ENCODE measurements around the gene KLK10.

DNA sequence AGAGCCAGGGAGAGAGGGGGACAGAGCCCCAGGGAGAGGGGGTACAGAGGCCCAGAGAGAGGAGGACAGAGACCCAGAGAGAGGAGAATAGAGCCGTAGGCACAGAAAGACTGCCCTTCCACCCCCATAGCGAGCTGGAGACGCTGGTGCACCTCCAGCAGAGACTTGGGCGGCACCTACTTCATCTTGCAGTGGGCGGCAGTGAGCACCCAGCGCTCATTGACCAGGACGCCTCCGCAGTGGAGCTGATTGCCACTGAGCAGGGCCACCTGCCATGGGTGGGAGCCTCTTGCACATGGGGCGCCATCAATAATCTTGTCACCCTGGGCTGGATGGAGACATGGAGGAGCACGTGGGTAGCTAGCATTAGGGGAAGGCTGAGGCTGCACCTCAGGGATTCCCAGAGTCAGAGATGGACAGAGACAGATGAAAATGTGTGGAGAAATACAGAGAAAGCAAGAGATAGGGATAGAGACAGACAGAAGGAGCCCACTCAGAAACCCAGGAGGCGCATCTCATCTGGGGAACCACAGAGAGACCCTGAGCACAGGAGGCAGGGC lies 37.8 kb downstream of the KLK10 start:
- TF ChIP-seq, protein P1, sequence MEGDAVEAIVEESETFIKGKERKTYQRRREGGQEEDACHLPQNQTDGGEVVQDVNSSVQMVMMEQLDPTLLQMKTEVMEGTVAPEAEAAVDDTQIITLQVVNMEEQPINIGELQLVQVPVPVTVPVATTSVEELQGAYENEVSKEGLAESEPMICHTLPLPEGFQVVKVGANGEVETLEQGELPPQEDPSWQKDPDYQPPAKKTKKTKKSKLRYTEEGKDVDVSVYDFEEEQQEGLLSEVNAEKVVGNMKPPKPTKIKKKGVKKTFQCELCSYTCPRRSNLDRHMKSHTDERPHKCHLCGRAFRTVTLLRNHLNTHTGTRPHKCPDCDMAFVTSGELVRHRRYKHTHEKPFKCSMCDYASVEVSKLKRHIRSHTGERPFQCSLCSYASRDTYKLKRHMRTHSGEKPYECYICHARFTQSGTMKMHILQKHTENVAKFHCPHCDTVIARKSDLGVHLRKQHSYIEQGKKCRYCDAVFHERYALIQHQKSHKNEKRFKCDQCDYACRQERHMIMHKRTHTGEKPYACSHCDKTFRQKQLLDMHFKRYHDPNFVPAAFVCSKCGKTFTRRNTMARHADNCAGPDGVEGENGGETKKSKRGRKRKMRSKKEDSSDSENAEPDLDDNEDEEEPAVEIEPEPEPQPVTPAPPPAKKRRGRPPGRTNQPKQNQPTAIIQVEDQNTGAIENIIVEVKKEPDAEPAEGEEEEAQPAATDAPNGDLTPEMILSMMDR (IDR thresholded peaks at IDR 0.05), result no peak
- TF ChIP-seq EP300 (IDR thresholded peaks at IDR 0.05) (no peak), POLR2A (IDR thresholded peaks at IDR 0.05) (no peak), POLR2AphosphoS5 (IDR thresholded peaks at IDR 0.05) (no peak)
